GM18868 (cell line): ENCODE results near the gene CENPU.
"Not testable (repeated sequence)": the region's sequence is repeated elsewhere in the genome, so short reads cannot be mapped to it uniquely, and the experiment has no call there.

Experiments
- ATAC-seq: cut with Tn5 transposase; IDR thresholded peaks from one replicate; pipeline ENCODE4 v1.9.1; 2021; ENCODE audit warnings: mild to moderate bottlenecking, moderate library complexity; ENCODE audit not compliant: unreplicated experiment

Gene CENPU

DNA sequence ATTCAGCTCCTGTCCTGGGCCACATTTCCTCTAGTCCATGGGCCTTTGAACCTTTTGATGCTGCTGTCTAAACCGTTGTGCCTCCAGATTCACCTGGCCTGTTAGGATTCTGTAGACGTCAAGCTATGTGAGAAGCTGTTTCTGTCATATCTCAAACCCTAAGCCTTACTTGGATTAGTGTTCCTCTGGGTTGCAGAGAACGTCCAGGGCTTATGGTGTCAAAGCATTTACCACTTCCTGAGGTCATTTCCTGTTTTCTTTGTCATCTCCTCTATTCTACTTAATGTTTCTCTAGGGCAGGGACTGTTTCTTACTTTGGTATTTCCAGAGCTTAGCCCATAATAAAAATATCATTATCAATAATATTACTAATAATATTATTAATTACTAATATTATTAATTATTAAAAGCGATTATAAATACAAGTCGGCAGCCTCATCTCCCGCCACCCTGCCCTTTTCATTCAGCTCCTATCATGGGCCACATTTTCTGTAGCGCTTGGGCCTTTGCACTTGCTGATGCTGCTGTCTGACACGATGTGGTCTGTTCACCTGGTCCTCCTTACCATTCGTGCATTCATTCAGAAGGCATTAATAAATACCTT, 65.3 kb downstream of the CENPU start:
- ATAC-seq, result no peak

DNA sequence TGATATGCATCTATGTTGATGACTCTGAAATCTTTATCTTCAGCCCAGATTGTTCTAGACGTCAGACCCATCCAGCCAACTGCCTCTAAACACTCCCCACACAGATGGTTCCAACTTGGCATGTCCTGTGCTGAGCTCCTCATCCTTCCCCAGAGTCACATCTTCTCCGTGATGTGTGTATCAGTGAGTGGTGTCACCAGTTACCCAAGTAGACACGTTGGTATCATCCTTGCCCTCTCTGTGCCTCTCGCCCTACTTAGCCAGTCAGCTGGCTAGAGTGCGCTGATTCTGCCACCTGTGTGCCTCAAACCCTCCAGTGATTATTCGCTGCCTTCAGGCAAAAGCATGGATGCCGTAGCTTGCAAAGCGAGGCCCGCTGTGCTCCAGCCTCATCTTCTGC, 65.8 kb downstream of the CENPU start:
- no peak for ATAC-seq

DNA sequence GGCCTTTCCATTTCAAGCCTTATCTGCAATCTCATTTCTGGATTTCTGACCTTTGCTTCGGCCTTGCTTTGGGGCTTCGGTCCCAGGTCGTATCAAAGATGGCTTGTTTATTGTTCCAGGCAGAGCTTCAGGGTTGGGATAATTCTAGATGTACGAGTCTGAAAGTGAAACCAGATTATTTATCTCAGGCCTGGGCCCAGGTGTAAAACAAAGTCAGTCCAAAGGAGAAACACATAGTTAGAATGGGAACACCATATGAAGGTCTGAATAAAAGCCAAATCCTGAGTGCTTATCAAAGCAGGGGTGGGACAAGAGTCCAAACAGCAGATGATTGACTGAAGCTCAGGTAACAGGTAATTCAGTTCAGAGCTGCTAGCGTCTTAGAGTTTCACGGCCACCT, 67.2 kb downstream of the CENPU start:
- no peak for ATAC-seq

DNA sequence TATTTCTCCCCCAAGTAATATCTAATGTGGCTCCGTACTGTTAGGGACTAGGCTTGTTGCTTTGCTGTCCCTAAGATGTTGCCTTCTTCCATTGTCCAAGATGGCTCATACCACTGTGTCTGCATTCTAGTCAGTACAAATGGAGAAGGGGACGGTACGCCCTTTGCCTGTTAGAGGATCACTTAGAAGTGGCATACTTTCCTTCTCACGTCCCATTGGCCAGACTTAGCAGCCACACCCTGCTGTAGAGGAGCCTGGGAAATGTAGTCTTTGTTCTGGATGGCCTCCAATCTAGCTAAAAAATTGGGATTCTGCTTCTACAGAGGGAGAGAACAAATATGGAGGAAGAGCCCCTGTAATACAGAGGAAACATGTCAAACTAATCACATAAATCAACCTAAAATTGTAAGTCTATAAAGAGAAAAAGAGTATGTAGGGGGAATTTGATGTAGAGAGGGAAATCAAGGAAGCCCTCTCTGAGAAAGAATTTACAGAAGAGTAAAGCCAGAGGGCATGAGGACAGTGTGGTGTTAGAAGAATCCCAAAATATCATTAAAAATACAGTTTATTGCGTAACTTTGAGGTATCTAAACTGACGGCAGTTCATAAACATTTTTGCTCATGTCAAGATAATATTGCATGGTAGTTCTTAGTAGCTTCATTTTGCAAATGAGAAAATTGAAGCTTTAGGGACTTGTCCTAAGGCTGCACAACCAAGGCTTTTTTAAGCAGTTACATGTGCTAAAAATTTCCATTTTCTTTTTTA, 69.3 kb downstream of the CENPU start:
- no peak for ATAC-seq

DNA sequence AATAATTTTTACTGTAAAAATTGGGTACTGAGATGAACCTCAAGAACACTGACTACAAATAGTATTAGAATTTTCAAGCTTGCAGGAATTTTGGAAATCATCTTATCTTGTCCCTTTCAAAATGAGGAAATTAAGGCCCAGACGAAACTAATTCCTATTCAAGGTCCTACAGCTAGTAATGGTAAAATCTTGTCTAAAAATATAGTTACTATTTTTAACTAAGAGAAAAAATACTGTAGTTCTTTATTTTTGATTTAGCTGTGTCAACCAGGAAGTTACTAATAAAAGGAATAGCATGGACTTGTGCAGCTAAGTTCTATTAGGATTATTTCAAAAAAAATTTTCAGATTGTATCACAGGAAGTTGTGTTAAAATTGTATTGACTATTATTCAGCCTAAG, 71.7 kb downstream of the CENPU start:
- no peak for ATAC-seq

DNA sequence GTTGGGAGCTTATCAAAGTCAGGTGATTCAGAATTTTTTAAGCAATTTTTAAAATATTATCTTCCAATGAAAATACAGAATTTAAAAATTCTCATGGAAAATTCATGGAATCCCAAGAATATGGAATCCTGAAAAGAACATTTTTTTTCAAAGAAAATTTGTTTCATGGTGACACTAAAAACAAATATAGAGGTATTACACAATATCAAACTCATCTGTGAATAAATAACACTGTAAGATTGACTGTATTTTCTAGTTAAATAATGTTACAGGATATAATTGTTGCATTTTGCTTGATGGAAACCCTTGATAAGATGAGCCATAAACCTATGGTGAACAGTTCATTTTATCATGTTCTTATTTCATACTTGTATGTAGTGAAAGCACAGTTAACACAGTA, 72.9 kb downstream of the CENPU start:
- ATAC-seq, result no peak

DNA sequence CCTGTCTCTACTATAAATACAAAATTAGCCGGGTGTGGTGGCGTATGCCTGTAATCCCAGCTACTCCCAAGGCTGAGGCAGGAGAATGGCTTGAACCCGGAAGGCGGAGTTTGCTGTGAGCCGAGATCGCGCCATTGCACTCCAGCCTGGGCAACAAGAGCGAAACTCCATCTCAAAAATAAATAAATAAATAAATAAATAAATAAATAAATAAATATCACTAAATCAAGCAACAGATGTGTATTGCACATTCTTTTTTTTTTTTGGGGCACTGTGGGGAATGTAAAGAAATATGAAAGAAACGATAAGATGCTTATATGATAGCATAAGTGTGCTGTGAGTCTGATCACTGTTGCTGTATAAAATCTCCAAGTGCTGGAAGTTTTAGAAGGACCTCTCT, 76.1 kb downstream of the CENPU start:
- not testable (repeated sequence) for ATAC-seq

DNA sequence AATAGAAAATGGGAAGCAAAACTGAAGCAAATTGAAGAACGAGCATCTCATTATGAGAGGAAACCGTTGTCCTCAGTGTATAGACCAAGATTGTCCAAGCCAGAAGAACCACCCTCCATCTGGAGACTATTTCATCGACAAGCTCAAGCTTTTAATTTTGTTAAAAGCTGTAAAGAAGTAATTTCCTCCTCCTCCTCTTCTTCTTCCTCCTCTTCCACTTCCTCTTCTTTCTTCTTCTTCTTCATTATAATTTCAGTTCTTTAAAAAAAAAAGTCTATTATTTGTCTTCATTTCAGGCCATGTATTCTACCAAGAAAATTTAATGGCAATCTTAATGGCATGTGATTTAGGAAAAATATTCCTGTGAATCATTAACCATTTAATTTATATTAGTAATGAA, 76.8 kb downstream of the CENPU start:
- ATAC-seq, result no peak

DNA sequence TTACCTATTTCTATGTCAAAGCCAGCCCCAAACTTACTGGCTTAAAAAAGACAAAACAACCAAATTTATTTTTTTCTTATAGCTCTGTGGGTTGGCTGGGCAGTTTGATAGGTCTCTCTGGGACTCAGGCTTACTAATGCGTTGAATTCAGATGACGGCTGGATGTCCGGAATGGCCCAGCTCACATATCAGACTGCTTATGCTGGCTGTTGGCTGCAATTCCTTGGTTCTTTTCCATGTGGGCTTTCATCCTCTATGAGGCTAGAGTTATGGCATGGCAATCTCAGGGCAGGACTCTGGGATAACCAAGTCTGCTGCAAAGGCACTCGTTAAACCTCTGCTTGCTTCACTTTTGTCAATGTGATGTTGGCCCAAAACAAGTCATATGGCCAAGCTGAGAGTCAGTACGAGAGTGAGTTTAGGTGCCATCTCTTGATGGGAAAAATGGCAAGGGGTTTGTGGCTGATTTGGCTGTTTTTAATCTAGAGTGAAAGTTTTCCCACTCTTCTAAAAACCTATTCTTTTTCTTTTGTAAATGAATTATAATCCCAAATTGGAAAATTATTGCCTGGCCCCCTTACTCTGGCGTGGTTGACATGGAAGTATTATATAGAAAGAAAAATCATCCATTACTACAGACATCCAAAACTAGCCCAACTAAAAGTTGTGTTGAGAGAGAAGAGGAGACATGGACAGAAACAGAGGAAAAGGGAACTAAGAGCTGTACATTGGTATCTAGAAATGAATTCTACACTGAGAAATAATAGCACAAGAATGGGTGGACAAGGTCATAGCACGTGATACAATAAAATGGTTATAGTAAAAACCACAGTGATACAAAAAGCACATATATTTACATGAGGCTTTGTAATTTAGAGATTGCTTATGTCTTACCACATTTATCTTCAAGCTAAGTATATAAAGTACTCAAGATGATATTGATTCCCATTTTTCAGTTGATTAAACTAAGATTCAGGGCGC, 77.7 kb downstream of the CENPU start:
- no peak for ATAC-seq

DNA sequence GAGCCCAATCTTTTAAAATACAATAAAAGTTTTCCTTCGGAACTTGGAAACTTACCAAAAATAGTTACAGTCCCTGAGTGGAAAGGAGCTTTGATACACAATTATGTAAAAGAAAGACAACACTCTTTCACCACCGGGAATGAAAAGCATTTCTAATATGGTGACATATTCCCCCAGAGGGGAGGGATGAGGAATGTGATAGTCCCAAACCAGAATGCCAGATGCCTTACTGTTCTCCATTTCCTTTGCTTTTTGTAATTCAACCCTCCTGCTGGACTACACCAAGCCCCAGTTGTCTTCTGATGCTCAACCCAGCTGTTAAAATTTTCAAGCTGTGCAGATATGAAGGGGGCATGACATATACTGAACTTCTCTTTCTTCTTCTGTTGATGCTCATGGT, 80.2 kb downstream of the CENPU start:
- no peak for ATAC-seq

DNA sequence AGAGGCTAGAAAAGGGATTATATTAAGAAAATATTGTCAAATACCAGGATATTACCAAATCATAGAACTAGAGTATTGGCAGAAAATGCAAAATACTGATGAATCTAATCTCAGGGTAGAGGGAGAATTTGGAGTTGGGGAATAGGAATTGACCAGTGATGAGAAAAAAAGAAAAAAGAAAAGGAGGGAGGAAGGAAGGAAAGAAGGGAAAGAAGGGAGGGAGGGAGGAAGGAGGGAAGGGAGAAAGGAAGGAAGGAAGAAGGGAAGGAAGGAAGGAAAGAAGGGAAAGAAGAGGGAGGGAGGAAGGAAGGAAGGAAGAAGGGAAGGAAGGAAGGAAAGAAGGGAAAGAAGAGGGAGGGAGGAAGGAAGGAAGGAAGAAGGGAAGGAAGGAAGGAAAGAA, 81.2 kb downstream of the CENPU start:
- ATAC-seq, result not testable (repeated sequence)

DNA sequence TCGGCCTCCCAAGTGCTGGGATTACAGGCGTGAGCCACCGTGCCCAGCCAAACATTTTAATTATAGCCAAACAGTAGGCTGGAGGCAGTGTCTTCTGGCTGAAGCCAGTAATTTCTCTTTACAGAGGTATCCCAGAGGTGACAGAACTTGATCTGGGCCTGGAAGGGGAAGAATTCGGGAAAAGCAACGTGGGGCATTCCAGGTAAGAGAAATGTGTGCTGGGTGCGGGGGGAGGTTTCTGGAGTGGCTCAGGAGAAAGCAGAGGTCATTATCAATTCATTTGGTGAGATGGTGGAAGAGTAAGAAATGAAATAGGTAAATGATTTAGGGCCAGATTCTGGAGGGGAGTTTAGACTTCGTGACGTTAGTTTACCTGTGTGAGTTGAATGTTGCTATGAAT, 82.0 kb downstream of the CENPU start:
- no peak for ATAC-seq

DNA sequence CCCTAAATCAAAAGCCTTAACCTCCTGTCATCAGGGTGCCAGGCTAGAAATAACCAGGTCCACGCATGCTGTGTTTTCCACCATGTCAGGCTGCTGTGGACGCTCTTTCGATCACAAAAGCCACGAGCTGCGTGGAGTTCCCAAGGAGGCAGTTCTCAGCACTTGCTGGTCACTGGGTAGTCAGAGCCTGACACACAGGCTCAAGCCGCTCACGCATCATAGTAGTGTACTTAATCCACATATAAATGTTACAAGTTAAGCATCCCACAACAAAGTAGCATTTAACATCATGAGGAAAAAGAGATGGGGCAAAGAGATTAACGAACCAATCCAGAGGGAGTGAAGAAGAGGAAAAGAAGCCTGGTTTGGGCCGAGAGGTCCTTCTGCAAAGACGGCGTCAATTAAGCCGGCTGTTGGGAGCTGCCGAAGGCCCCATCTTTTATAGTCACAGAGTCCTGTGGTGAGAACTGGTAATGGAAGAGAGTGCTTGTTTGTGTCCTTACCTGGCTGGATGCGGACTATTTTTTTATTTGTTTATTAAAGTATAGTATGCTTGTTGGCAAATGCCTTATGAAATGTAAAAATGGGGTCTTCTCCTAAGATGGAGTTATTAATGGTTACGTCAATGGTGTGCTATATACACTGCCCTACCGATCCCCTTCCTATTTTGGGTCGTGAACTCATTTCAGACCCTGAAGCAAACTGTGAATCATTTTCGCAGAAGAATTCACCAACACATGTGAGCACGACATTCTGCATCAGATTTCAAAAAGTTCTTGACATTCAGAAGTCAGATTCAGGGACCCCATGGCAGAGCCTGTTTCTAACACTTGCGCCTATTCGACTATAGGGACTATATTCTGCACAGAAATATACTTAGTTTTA, 83.7 kb downstream of the CENPU start:
- ATAC-seq, result peak; percentile 4

DNA sequence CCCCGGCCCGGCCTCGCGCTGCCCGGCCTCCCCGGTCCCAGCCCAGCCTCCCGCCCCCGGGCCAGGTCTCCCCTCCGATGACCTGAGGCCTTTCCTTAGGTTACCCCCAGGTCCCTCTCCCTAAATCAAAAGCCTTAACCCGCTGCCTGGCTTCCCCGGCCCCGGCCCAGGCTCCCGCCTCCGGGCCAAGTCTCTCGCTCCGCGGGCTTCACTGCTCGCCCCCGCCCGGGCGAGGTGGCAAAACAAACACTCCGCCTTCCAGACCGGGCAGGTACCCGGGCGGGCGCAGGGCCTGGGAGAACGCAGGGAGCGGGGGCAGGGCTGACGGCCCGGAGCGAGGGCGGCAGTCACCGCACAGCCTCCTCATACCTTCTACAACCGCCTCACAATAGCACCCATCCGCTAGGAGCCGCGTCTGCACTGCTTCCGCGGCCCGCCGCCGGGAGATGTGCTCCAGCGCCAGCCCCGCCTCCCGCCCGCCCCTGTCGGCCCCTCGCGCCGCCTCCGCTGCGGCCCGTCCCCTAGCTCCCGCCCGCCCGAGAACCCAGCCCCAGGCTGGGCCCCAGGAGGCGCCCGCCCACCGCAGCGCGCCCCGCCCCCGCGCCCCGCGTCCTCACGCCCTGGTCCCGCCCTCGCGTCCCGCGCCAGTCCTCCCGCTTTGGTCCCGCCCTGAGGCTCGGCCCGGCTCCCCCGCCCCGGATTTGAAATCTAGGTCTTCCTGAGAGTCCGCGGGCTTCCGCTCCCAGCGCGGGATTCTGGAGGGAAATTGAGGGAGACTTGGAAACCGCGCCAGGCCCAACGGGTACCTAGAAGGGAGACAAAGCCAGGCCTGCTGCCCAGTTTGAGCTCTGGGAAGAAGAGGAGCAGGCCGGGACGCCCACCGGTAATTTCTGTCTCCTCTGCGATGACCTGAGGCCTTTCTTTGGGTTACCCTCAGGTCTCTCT, 84.6 kb downstream of the CENPU start, which contains the start of the genes CASP3 and PRIMPOL:
Gene CASP3, minus strand, starts transcription at position 422 of the 945 bp plus-strand sequence. CDS start 10,994 bp downstream, outside the sequence.
Gene PRIMPOL, plus strand, starts transcription at position 713 of the 945 bp plus-strand sequence. CDS start 7,403 bp downstream, outside the sequence.
- ATAC-seq, result peak; percentile 87

DNA sequence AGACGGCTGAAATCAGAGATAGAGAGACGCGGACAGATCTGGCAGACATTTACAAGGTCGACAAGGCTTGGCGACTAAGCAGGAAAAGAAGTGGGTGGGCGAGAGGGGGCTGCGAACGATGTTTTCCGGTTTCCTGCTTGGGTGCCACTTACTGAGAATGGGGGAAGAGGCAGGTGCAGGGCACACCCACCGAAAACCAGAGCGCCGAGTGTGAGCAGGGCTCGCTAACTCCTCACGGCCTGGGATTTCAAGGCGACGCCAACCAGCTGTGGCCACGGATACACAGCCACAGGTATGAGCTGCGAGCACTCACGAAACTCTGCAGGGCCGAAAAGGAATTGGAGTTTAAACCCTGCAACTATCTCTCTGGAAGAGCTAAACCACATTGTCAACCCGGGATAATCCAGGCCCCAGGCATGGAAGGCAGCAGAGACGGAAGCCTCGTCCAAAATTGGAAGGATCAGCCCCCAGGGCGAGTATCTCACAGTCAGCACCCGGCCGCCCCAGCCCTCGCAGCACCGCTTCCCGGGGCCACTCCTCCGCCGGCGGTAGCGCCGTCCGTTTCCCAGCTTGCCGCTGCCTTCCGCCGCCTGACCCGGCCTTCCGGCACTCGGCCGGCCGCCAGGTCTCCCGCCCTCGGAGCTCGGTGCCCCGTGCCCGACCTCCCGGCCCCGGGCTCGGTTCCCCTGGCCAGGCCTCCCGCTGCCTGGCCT, 85.4 kb downstream of the CENPU start:
- ATAC-seq, result peak; percentile 31

DNA sequence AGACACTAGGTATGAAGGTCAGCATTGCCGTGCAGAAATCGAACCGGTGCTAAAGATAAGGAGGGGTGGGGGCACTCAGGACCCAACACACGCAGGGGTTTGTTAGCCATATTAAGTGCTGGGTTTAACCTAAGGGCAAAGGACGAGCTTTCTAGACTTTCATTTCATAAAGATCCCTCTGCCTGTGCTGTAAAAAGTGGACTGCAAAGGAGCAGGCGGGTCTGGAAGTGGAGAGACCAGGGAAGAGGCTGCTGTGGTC, 85.9 kb downstream of the CENPU start:
- ATAC-seq, result no peak

DNA sequence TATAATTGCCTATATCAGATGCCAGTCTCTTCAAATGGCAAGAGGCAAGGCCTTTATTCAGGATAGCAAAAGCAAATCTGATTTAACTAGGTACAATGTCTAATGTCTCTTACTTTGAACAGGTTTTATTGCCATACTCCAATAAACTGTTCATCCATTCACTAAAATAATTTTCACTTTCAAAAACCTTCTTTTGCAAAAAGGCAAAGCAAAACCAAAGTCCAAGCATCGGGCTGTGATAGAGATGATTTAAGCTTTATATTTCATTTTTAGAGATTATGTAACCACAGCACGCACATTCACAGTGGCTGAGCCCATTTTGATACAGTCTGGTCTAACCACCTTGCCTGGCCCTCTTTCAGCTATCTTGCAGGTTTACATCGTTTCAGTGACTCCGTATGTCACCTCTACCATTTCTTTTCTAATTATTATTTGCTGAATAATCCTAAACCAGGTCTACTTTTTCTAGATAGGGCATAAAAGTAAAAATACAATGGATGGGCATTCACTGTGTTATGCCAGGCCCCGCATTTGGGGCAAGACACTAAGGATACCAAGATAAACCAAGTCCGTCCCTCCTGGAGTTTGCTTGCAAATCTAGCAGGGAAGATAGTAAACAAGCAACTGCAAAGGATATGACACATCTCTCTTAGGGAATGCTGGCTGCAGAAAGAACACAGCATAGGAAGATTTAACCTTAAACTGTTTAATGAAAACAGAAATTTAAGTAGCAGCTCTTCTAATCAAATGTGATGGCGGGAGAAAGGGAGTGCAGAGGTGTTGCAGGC, 86.4 kb downstream of the CENPU start:
- no peak for ATAC-seq
